ENCODE results near the gene CCNB1IP1.

Gene CCNB1IP1, protein sequence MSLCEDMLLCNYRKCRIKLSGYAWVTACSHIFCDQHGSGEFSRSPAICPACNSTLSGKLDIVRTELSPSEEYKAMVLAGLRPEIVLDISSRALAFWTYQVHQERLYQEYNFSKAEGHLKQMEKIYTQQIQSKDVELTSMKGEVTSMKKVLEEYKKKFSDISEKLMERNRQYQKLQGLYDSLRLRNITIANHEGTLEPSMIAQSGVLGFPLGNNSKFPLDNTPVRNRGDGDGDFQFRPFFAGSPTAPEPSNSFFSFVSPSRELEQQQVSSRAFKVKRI

DNA sequence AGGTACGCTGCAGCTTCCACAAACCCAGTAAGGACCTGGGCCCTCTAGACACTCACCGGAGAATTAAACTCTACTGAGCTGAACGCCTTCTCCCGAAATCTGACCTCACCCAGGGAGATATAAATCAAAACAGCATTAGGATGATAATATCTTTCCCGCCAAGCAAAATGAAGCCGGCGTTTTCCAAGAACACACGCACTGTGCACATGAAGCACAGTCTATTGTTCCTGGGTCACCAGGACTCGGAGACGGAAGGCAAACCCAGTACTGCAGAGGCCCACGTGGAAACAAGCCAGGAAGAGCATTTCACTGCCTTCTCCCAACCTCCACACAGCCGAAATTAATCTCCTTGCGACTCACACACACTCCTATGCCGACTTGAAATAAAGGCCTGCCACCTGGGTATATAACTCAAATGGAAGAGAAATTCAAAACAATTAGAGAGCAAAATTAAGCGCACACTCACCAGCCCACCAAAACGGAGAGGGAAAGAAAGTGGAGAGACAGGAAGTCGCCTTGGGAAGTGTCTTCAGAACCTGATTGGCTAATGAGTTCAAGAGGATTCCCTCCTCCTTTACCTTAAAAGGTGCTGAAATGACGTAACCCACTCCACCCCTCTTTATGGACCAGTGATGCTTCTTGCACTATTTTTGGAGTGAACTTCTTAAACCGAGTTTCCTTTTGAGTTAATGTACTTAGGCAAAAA, at the start of gene CCNB1IP1:
Gene CCNB1IP1 (minus strand): TSS at position 492 of the 706 bp plus-strand sequence. CDS start 16,756 bp downstream, outside the sequence.
- peak; percentile 70 for DNase-seq (ENCODE audit: low read depth)
- TF ChIP-seq, protein P1, sequence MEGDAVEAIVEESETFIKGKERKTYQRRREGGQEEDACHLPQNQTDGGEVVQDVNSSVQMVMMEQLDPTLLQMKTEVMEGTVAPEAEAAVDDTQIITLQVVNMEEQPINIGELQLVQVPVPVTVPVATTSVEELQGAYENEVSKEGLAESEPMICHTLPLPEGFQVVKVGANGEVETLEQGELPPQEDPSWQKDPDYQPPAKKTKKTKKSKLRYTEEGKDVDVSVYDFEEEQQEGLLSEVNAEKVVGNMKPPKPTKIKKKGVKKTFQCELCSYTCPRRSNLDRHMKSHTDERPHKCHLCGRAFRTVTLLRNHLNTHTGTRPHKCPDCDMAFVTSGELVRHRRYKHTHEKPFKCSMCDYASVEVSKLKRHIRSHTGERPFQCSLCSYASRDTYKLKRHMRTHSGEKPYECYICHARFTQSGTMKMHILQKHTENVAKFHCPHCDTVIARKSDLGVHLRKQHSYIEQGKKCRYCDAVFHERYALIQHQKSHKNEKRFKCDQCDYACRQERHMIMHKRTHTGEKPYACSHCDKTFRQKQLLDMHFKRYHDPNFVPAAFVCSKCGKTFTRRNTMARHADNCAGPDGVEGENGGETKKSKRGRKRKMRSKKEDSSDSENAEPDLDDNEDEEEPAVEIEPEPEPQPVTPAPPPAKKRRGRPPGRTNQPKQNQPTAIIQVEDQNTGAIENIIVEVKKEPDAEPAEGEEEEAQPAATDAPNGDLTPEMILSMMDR (IDR thresholded peaks at IDR 0.05; ENCODE audit: low read depth, low read length, missing control alignments): no peak

DNA sequence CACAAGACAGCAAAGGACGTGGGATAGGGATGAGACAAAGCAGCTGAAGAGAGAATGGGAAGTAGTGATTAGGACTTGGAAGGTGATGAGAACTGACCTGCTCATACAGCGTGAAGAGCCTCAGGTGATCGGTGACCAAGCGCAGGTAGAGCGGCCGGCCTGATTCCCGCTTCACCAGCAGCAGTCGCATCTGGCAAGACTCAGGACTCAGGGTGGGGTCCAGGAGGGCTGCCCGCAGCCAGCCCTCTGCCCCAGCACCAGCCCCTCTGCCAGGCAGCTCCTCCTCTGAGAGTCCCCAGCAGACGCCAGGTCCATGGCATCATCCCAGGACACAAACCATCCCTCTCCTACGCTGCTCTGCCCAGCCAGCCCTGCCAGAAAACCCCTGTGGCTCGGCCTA, 49.4 kb upstream of the CCNB1IP1 start:
- TF ChIP-seq, protein P1 (IDR thresholded peaks at IDR 0.05; ENCODE audit: low read depth, low read length, missing control alignments): no peak
- DNase-seq (ENCODE audit: low read depth): no peak
- H3K4me3 ChIP-seq (ENCODE audit: low read depth, low read length): no peak overlapping the region
- in situ Hi-C loops (cut with HindIII; ENCODE audit: low sequenced_read_pairs): no loop called here

More for the DNA sequence above, at the start of gene CCNB1IP1:
- H3K4me3 ChIP-seq (ENCODE audit: low read depth, low read length): peak within 1 kb of the TSS; percentile 76
- in situ Hi-C loops (cut with HindIII; ENCODE audit: low sequenced_read_pairs): no loop called here

DNA sequence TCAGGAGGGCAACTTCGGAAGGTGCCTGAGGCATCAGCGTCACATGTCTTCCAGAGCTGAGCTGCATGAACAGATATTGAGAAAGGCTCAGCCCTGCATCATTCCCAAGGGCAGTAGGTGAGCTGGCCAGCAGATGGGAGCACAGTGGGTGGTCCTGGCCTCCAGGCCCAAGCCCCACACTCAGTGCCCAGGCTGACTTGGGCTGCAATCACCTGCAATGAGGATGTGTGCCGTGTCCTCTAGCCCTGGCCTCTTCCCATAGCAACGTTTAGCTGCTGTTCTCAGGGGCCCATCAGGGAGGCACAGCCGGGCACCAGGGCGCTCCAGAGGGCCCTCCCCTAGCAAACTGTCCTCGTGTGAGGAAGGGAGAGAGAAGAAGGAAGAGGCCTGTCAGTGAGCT, 48.3 kb upstream of the CCNB1IP1 start:
- no peak overlapping the region for H3K4me3 ChIP-seq (ENCODE audit: low read depth, low read length)
- DNase-seq (ENCODE audit: low read depth): no peak
- TF ChIP-seq, protein P1 (IDR thresholded peaks at IDR 0.05; ENCODE audit: low read depth, low read length, missing control alignments): no peak
- in situ Hi-C loops (cut with HindIII; ENCODE audit: low sequenced_read_pairs): no loop called here

DNA sequence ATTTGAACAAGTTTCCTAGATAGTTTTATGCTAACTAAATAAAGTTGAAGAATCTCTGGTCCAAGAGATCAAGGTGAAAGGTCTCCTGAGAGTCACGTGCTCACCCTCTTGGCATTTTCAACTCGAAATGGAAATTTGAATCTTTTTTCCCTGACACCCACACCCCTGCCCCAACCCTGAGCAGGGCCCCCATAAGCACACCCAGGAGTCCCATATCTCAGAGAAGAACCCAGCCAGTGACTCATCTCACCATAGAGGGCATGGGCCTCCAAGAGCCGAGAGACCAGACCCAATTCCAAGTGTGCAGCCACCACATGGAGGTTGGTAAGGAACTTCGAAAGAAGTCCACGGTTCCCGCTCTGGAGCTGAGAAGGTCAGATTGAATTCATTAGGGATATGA, 47.6 kb upstream of the CCNB1IP1 start:
- no peak overlapping the region for H3K4me3 ChIP-seq (ENCODE audit: low read depth, low read length)
- no peak for DNase-seq (ENCODE audit: low read depth)
- in situ Hi-C loops (cut with HindIII; ENCODE audit: low sequenced_read_pairs): no loop called here
- TF ChIP-seq, protein P1 (IDR thresholded peaks at IDR 0.05; ENCODE audit: low read depth, low read length, missing control alignments): no peak

DNA sequence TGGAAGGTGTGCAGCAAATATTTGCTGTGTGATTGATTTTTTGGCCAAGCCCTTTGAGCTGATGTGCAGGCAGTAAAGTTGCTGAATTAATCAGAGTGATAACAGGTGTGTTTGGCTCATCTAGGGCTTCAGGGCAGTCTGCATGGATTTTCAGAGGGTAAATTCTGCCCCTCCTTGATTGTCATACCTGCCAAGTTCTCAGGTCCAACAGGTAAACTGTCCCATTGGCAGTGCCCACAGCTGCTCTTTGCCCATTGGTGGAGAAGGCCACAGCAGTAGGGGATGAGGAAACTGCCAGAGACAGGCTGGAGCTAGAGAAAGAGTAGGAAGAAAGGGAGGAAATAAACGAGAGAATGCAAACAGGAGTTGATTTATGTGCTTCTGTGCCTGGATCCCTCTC, 46.7 kb upstream of the CCNB1IP1 start:
- TF ChIP-seq, protein P1 (IDR thresholded peaks at IDR 0.05; ENCODE audit: low read depth, low read length, missing control alignments): no peak
- DNase-seq (ENCODE audit: low read depth): no peak
- no peak overlapping the region for H3K4me3 ChIP-seq (ENCODE audit: low read depth, low read length)
- in situ Hi-C loops (cut with HindIII; ENCODE audit: low sequenced_read_pairs): no loop called here

DNA sequence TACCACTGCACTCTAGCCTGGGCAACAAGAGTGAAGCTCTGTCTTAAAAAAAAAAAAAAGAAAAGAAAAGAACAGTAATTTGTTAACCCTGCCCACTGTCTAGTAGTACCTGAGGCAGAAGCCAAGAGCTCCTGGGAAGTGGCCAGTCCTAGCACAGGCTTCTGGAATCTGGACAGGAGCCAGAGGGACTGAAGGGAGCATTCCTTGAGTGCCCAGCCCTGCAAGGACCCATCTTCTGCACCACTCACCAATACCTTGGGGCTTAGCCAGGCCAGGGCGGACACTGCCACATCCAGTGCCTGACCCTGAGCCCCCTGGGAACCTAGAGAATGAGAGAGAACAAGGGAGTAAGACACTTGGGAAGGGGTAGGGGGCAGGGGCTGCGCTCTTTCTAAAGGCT, 44.1 kb upstream of the CCNB1IP1 start:
- H3K4me3 ChIP-seq (ENCODE audit: low read depth, low read length): no peak overlapping the region
- in situ Hi-C loops (cut with HindIII; ENCODE audit: low sequenced_read_pairs): no loop called here
- DNase-seq (ENCODE audit: low read depth): no peak
- TF ChIP-seq, protein P1 (IDR thresholded peaks at IDR 0.05; ENCODE audit: low read depth, low read length, missing control alignments): no peak

Measured in astrocyte of the cerebellum (primary cell).